C4-2B (cell line): ENCODE results near the gene NAA40.

Source experiments
- CTCF ChIP-seq: fragments of 450-650 bp; conservative IDR thresholded peaks from 2 replicates; pipeline ENCODE4 v1.5.1; 2017; ENCODE audit warnings: mild to moderate bottlenecking
- ZFX ChIP-seq: fragments of 450-650 bp; IDR thresholded peaks from 2 replicates; pipeline ENCODE4 v1.6.1; 2017

DNA sequence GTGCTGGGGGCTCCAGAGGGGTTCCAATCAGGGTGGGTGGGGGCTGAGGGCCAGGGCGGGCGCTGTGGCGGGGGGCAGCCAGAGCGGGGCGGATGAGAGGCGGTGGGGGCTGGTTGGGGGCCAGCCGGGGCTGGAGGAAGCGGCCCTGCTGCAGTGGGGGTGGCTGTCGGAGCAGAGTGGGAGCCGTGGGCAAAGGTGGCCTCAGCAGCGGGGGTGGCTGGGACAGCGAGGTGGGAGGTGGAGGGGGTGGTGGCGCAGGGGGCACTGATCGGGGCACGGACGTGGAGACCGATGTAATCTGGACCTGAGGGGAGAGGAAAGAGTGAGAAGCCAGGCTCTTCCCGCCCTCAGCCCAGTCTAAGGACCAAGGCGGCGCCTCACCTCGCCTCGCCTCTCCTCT, 26.9 kb upstream of the NAA40 start:
- TF ChIP-seq CTCF, result no peak
- TF ChIP-seq ZFX, result no peak
